ENCODE measurements around the gene TRMT112.

TRMT112 gene

DNA sequence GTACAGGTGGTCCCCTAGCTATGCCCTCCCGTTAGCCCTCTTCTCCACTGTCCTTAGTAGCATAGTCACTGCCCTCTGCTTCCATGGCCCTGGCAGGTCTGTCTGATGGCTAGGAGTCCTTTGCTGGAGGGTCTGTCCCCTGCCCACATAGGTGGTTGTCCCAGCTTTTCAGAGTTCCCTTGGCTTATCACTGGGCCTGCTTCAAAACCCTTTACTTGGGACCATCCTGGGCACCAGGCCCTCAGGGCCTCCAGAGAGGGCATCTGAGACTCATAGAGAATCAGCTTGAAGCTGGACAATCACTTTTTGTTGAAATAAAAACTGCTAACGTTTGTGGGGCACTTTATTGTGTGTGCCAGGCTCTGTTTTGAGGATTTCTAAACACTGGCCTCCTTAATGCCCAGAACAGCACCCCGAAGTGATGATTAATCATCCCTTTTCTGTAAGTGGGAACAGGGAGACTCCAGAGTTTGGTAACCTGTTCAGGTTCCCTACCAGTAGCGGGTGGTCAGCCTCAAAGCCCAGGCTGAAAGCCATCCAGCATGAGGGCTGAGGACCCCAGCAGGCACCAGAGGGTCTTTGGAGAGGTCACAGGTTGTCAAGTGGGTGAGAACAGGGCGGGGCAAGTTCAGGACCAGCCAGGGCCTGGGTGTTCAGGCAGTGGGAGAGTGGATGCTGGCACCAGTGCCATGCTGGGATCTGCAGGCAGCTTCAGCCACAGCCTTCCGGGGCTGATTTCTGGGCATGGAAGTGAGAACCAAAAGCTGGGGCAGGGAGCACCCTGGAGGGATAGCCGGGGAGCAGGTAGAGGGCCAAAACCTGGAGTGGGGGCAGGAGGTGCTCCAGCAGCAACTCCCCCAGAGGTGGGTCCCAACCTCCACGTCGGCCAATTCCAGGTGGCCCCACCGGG lies 26.8 kb downstream of the TRMT112 start:
- DNase-seq = no peak

DNA sequence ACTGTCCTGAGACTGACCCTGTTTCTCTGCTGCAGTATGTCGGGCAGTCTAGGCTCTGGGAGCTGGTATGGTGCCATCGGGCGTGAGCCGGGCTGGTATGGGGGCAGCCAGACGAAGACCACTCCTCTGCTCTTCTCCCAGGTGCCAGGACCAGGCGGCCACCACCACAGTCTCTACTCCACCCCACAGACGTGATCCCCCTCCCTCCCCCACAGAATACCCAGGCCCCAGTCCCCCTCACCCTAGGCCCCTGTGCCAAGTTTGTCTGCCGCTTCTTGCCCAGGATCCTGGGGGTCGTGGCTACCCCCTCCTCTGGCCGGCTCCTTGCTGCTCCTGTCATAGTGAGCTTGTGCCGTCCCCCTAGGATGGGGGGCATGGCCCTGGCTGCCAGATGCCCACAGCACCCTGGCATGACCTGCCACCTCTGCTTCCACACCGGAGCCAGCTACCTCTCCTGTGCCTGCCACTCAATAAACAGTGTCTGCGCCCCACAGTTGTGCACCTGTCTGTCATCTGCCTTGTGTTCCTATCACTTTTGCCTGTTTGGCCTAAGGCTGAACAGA lies 28.3 kb downstream of the TRMT112 start:
- no peak for DNase-seq

DNA sequence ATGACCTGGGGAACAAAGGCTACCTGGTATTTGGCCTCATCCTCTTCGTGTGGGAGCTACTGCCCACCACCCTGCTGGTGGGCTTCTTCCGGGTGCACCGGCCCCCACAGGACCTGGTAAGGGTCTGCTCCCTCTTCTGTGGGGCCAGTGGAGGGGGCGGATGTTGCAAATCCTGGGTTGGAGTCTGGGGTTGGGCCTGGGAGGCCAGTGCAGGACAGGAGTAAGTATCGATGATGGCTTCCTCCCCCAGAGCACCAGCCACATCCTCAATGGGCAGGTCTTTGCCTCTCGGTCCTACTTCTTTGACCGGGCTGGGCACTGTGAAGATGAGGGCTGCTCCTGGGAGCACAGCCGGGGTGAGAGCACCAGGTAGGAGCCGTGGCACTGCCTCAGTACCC lies 29.0 kb downstream of the TRMT112 start:
- DNase-seq = no peak

- no peak for DNase-seq
These were observed 29.5 kb downstream of the TRMT112 start for GRCh38 chr11:64287676-64288352.

- no peak for DNase-seq
These were observed 30.6 kb downstream of the TRMT112 start for GRCh38 chr11:64286801-64287159.

GRCh38 chr11:64285885-64286800 lies 31.2 kb downstream of the TRMT112 start:
- DNase-seq = no peak

DNA sequence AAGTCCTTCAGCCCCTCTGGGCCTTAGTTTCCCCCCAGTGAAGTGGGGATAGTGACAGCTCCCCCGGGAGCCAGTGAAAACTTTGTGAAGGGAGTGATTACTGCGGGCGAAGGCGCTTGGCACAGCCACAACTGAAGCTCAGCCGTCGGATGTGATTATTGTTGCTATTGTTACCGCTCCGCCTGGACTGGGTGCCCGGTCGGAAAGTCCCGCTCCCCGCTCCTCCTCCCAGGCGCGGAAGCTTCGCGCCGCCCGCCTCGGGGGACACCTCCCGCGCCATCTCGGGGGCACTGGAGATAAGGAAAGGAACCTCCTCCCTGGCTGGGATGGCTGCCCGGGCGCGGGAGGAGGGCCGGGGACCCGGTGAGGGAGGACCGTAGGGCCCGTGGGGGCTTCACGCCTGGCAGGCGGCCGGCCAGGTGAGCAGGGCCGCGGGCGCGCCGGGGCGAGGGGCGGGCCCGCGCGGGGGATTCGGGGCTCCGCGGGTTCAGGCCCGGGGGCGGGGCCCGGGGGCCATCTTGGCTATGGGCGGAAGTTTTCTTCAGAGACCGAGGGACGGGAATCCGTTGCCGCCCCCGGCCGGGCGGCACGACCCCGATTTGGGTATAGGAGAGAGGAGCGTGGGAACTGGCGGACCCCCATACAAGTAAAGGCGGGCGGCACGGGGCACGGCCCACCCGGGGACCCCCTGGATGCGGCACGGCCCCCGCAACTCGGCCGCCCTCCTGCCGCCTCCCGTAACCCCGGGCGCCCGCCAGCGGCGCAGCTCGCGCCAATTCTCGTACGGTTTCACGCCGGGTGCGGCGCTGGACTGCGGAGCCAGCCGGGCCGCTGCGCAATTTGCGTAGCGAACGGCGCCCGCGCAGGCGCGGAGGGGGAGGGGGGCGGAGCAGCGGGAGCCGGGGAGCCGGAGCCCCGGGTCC lies 32.1 kb downstream of the TRMT112 start, which contains the start of gene GPR137:
Gene GPR137 (plus strand): TSS at position 887 of the 923 bp plus-strand sequence. CDS start 677 bp downstream, outside the sequence.
- DNase-seq = peak; percentile 93

DNA sequence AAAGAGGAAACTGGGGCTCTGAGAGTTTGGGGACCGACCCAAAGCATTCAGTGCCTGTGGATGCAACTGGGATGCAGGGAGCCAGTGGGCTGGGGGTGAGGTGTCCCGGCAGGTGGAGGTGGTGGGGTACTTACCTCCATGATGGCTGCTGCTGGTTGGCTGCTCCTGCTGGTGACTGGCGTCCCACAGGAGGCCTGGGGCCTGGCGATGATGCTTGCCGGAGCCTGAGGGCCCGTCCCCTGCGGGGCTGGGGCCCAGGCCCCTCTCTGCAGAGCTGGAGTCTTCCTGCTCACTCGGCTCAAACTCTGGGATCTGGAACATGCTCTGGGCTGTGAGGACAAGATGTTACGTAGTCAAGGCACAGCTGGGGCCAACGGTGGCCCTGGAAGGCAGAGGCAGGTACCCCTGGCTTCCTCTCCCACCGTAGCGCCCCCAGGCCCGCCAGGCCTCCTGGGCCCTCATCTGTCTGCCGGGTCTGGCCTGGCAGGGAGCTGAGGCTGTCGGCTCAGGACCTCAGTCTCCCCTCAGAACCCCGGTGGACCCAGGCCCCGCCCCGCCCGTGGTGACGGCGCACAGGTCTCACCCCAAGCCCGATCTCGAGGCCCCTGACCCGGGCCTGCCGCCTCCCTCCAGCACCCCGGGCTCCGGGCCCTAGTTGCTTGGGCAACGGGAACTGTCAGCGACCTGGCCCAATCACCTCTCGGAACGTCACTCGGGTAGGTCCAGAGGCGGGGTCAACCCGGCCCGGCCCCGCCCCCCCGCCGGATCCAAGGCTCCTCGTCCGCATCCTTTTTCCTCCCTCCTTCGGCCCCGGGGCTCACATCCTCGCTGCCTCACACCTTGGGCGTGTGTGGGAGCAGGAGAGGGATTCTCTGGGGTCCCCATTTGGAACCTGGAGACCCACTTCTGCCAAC lies 33.1 kb downstream of the TRMT112 start, which contains the start of gene BAD:
Gene BAD (minus strand): TSS at position 618 of the 914 bp plus-strand sequence. CDS start 297 bp downstream, at position 321.
- peak; percentile 97 for DNase-seq

- DNase-seq = no peak
These were observed 34.3 kb downstream of the TRMT112 start for GRCh38 chr11:64283092-64283491.

- DNase-seq = no peak
These were observed 35.2 kb downstream of the TRMT112 start for GRCh38 chr11:64281957-64282770.

DNA sequence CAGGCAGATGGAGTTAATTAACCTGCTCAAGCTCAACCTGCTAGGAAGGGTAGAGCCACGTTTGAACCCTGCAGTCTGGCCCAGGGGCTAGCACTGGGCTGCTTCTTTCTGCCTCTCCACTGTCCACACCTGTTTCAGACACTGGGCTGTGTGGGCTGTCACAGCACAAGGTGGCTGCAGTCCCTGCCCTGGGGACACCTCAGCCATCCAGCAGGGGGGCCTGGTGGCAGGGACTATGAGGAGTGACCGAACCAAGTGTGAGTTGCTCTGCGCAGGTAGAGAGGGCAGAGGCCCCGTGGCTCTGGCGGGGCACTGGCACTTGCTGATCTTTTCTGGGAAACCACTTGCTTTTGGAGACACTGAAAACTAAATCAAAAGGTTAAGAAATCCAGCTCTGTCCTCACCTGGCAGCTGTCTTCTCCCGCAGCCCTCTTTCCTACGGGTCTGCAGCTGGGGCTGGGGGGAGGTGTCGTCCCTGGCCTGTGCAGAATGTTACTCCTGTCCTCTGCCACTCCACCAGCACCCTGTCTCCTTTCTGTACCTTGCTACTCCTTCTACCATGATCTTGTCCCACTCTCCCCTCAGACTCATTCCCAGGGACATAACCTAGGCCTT lies 38.7 kb downstream of the TRMT112 start:
- no peak for DNase-seq

DNA sequence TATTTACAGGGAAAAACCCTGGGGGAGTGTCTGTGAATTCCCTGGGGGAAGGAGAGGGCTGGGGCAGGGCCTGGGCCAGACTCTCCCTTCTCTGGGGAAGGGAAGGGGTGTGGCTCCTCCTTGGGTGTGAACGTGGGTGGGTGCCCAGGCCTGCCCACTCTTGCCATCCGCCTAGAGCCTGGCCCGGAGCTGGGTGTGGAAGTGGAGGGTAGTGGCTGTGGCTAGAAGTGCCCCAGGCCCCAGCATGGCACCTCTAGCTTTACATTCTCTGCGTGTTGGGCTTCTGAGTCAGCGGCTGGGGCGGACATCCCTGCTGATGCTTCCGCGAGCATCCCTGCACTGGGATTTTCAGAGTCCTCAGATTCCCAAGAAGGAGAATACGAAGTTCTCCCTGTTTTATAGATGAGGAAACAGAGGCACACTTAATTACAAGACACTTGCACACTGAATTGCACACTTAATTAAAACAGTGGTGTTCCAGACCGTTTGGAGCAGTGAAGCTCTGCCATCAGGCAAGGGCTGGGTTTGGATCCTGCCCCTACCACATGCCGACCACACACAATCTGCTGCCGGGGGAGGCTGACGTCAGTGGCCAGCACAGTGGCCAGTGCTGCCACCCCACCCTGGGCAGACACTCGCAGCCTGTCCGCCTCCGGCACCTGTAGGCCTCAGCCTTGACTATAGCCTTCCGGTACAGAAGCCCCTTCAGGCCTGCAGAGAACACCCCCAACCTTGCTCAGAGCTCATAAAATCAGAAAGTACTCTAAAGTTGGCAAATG lies 40.5 kb downstream of the TRMT112 start:
- no peak for DNase-seq

DNA sequence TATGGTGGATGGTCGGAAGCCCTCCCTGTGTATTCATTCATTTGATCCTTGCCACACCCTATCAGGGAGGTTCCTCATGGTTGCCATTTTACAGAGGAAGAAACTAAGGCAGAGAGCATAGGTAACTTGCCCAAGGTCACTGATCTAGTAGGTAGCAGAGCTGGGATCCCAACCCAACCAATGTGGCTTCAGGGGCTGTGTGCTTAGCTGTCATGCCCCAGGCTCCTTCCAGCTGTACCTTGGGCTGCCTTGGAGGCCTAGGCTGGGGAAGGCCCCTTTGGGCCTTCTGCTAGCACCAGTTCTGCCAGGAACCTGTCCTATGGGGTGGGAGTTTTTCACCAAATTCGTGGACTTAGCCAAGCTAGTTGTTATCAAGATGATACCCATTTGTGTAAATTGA lies 41.5 kb downstream of the TRMT112 start:
- DNase-seq = no peak

- DNase-seq = no peak
These were observed 42.1 kb downstream of the TRMT112 start for GRCh38 chr11:64275031-64275800.

GRCh38 chr11:64269540-64270220 lies 47.7 kb downstream of the TRMT112 start:
- peak; percentile 100 for DNase-seq

DNA sequence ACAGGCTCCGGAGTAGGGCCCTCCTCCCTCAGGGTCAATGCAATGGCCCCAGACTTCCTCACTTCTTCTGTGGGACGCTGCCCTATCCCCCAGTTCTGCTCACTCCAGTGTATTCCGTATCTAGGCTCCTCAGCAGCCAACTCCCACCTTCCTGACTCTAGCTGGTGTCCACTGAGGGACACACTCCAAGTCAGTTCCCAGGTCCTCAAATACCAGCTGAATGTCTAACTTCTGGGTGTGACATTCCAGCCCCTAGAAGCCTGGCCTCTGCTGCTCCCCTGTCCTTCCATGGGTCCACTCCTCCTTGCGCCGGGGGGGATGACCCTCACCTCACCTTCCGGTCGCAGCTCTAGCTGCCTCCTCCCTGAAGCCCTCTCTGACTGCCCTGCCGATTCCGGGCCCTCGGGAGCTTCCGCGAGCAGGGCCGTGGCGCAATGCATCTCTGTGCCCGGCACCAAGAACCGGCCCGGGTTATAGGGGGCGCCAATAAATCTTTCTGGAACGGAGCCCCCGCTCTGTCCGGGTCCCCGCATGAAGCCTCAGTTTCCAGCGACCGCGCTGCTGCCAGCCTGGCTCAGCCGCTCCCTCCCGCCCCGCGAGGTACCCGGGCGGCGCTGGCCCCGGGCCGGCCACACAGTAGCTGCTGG lies 48.3 kb downstream of the TRMT112 start:
- DNase-seq = peak; percentile 68
